ENCODE data around the gene LRRK1.

Gene LRRK1

DNA sequence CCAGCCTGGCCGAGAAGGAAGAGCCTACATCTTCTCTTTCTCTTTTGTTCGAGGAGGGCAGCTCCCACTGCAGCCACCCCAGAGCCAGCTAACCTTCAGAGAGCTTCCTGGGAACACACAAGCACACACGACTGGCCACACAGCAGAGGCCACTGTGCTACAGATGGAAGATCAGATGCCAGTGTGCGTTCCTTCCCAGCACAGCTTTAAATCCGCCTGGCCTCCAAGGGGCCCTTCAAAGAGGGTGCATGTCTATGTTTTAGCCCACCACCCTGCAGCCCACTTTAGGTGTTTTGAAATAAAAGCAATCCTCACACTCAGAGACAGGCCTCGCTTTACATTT, 27.2 kb upstream of the LRRK1 start:
- DNase-seq (ENCODE audit: low spot score), result no peak

- no peak for DNase-seq (ENCODE audit: low spot score)
Measured at GRCh38 chr15:100893261-100893963, 25.7 kb upstream of the LRRK1 start.

- no peak for DNase-seq (ENCODE audit: low spot score)
Measured at GRCh38 chr15:100893964-100894295, 25.2 kb upstream of the LRRK1 start.

DNA sequence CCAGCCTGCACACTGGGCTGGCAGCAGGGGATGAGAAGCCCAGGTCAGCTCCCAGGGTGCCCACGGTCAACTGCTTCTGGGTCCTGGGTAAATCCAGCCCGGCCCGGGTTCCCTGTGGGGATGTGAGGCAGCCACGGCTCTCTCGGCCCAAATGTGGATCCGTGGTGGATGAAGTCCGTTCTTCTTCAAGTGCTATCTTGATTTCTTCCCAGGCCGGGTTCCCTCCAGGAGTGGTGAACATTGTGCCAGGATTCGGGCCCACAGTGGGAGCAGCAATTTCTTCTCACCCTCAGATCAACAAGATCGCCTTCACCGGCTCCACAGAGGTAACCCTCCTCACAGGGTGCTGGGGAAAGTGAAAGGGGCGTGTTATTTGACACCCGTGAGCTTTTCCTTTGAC, 23.4 kb upstream of the LRRK1 start:
- no peak for DNase-seq (ENCODE audit: low spot score)

GRCh38 chr15:100897221-100898151, 21.7 kb upstream of the LRRK1 start:
- no peak for DNase-seq (ENCODE audit: low spot score)

DNA sequence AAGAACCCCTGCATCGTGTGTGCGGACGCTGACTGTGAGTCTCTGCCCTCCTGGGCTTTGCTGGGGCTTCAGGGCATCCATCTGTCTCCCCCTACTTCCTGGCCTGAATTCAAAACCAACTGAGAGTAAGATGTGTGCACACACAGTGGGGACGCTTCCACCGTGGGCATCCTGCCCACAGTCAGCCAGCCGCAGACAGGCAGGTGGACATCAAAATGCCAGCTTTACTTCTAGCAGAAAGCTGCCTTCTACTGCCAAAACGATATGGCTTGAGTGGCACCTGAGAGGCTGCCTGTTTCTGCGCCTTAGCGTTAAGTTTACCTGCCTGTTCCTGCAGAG, 21.0 kb upstream of the LRRK1 start:
- no peak for DNase-seq (ENCODE audit: low spot score)

DNA sequence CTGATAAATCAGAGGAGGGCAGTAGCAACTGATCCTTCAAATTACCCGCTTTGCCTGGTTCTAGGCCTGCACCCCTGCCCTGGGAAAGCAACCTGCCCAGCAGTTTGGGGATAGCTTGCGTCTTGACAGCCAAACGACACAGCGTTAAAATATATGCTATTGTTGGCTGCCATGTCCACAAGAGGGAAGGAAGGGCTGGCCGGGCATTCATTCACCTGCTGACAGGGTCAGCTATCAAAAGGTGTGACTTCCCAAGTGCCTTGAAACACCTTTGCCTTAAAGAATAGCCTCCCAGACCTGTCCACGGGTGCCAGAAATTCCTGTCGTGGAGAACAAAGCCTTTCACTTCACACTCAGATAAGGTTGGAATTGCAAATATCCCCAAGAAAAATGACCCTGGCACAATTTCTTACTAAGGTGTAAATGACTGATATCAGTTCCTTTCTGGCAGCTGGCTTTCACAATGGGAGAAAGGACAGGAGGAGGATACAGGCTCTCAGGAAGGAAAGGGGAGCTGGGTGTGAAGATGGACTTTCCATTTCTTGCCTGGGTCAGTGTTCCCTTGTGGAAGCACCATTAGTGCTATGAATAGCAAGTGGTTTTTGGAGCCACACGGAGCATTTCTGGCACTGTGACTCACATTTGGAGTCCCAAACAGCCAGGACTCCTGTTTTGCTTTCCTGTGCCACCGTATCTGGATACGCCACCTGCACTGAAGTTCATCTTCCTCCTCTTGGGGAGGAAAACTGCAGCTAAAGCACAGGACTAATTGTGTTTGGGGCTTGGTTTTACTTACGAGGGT, 20.3 kb upstream of the LRRK1 start:
- no peak for DNase-seq (ENCODE audit: low spot score)

- no peak for DNase-seq (ENCODE audit: low spot score)
Measured at GRCh38 chr15:100899601-100900000, 19.6 kb upstream of the LRRK1 start.

DNA sequence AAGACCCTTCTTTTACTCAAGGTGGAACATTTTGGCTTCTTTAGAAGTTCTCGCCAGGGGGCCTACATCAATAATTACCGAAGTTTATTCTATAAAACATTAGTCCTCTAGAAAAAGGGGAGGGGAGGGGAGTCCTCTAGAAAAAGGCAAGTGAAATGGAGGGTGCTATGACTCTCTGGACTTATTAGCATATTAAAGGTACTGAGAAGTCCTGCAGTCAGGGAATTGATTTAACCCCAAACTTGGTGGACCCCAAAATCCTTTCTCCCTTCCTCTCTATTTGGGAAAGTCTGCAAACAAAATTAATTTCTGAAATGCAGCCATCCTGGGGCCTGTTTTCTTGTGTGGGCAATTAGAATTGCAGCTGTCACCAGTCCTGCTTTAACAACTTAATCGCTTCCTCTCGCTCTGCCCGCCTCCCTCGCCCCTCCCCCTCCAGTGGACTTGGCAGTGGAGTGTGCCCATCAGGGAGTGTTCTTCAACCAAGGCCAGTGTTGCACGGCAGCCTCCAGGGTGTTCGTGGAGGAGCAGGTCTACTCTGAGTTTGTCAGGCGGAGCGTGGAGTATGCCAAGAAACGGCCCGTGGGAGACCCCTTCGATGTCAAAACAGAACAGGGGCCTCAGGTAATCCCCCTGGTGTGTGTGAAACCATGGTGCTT, 18.9 kb upstream of the LRRK1 start:
- DNase-seq (ENCODE audit: low spot score), result no peak

- DNase-seq (ENCODE audit: low spot score), result no peak
Measured at GRCh38 chr15:100900795-100901169, 18.4 kb upstream of the LRRK1 start.

- no peak for DNase-seq (ENCODE audit: low spot score)
Measured at GRCh38 chr15:100901296-100901695, 17.9 kb upstream of the LRRK1 start.

DNA sequence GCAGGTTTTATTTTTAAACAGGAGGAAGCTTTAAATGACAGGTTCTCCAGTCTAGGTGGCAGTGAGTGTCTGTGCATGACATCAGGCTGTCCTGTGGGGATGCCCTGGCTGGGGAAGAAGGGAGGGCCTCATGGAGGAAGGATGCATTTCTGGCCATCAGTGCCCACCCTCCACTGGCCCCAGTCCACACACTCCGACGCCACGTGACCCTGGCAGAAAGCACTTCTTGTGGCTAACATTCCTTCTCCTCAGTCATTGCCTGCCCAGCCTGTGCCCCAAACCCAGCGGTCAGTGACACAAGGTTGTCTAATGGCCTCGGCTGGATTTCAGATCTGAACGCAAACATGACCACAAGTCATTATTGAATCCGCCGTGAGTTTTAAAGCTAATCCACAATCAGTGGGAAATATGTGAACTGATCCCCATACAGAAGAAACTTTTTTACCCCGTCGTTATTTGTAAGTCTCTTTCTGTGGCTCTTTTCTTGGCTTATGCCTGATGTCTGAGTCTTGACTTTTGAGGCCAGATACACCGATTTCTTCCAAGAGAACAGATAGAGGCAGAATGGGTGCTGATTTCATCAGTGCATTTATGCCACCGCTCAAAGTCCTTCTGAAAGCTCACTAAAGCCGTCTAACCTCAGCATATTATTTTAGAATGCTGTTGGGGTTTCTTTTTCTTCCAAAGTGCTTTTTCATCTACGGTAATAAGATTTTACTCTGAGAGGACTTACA, 17.3 kb upstream of the LRRK1 start:
- no peak for DNase-seq (ENCODE audit: low spot score)

- no peak for DNase-seq (ENCODE audit: low spot score)
Measured at GRCh38 chr15:100902436-100903167, 16.6 kb upstream of the LRRK1 start.

DNA sequence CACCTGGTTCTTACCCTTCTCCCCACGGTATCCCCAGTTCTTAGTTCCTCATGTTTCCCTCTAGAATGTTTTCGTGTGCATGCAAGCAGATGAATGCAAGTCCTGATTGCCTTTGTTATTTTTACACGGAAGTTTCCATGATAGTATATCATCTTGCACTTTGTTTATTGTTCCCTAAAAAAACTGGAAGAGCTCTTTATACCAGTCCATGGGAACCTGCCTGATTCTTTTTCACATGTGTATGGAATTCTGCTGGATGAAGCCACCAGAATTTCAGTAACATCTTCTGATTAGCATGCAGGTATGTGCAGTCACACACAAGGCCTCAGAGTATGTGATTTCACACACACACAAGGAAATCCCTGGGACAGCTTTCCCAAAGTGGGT, 16.0 kb upstream of the LRRK1 start:
- no peak for DNase-seq (ENCODE audit: low spot score)

- DNase-seq (ENCODE audit: low spot score), result no peak
Measured at GRCh38 chr15:100905850-100906249, 13.3 kb upstream of the LRRK1 start.

DNA sequence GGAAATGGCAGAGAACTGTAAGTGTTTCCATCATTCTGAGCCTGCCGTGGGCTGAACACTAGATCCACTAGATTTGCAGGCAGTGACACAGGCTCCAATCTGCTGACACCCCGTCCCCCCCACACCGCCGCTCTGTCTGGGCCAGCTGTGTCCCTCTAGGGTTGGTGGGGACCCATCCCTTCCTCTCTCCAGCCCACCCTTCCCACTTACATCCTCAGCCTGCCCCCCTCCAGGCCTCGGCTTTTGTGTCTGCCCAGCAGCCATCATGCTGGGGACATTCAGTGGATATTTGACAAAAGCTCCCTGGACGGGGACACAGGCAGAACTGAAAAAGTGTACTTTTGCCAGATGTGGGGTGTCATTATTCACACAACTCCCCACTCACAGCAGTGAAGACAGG, 10.7 kb upstream of the LRRK1 start:
- no peak for DNase-seq (ENCODE audit: low spot score)

DNA sequence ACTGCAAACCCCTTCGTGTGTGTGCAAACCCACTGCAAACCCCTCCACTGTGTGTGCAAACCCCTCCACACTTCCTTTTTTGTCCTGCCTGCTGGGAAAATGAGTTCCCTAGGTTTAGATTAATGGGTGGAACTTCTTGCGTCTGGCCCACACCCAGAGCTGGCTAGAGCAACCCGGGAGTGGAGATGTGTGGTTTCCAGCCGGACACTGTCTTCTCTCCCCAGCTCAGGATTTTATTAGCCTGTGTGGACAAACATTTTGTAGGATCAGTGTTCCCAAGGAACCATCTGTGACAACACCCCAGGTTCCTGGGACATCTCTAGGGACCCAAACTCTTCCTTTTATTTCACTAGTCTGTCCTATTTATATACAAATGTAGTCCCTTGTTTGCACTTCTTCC, 9.6 kb upstream of the LRRK1 start:
- DNase-seq (ENCODE audit: low spot score), result no peak

DNA sequence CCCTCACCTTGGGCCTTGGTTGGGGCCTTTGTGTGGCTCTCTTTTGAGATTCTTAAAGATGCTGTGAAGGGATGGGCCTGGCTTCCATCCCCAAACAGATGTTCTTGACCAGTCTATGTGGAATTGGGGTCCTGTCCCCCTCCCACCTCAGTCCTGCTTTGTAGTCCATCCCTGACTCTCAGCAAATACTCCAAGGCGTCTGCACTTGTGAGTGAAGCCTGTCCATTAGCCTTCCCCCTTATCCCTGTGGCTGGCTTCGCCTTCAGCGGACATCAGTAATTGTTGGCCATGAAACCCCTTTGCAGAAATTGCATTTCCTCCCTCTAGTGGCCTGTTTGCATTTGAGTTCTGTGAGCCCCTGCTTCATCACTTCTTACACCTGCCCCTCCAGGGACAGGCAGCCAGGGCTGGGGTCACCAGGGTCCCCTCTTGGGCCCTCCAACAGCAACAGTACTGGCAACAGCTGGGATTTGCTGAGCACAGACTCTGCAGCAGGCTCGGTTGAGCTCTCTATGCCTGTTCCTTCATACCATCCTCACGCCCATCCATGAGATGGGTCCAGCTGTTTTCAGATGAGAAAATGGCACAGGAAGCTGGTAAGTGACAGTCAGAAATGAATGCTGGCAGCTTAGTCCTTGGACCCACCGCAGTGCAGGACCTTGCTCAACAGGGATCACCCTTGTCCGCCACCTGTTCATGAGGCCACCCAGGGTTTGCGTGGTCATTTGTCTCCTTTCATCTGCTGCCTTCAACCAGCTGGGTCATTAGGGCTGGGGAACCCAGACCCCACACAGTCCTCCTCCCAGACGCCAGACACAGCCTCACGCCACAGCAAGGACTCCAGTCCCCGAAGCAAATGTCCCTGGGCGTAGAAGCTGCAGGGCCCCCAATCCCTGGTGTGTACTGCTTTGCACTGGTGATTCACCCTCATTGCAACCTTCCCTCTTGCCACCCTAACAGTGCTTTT, 8.9 kb upstream of the LRRK1 start:
- no peak for DNase-seq (ENCODE audit: low spot score)

GRCh38 chr15:100911086-100911485, 8.1 kb upstream of the LRRK1 start:
- no peak for DNase-seq (ENCODE audit: low spot score)

DNA sequence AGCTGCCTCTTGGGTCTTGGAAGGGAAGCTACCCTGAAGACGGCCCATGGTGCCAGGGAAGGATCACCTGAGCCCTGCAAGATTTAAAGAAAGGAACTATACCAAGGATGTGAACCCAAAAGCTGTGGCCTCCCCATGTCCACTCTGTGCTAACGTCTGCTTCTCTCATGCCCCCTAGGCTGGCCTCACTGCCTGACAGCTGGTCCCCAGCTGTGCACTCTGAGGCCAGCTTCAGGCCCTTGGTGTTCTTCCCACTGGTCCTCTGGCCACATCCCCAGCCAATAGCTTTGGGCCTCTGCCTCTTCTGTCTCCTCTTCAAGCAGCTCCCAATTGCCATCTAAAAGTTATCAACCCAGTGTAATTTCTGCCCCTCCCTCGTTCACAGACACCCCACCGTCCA, 5.2 kb upstream of the LRRK1 start:
- no peak for DNase-seq (ENCODE audit: low spot score)

All from HuH-7 (cell line).